H9 (cell line): ENCODE results near the gene CTNNBL1. TPM values are rescaled to one million over a fixed set of nuclear protein-coding genes. Genes with fewer than 3 reads are reported as not detected.

ENCODE experiments used
- DNase-seq: peaks from one replicate; pipeline ENCODE4 v3.0.0-alpha.2; 2017
- H2AFZ ChIP-seq: one replicate; pipeline ENCODE4 v1.6.1; 2013; ENCODE audit warnings: mild to moderate bottlenecking, low read length, control low read depth, moderate library complexity
- H2AK5ac ChIP-seq: 2 replicates; pipeline ENCODE4 v1.6.1; 2013; ENCODE audit warnings: low read length, control low read depth, mixed read lengths; ENCODE audit not compliant: insufficient read length
- H2BK120ac ChIP-seq: one replicate; pipeline ENCODE4 v1.6.1; 2013; ENCODE audit warnings: low read depth, mild to moderate bottlenecking, low read length, control low read depth, inconsistent platforms; ENCODE audit not compliant: poor library complexity, severe bottlenecking
- H2BK12ac ChIP-seq: 2 replicates; pipeline ENCODE4 v1.6.1; 2013; ENCODE audit warnings: low read length, control low read depth, mixed read lengths, low read depth; ENCODE audit not compliant: insufficient read length
- H2BK15ac ChIP-seq: 2 replicates; pipeline ENCODE4 v1.6.1; 2013; ENCODE audit warnings: low read depth, low read length, control low read depth
- H2BK20ac ChIP-seq: one replicate; pipeline ENCODE4 v1.6.1; 2013; ENCODE audit warnings: low read depth, mild to moderate bottlenecking, low read length, control low read depth, inconsistent platforms; ENCODE audit not compliant: poor library complexity, severe bottlenecking
- H2BK5ac ChIP-seq: 2 replicates; pipeline ENCODE4 v1.6.1; 2013; ENCODE audit warnings: low read length, control low read depth, mixed read lengths; ENCODE audit not compliant: insufficient read length
- H3K14ac ChIP-seq: 2 replicates; pipeline ENCODE4 v1.6.1; 2013; ENCODE audit warnings: low read length, control low read depth; ENCODE audit not compliant: insufficient read depth
- H3K18ac ChIP-seq: 2 replicates; pipeline ENCODE4 v1.6.1; 2013; ENCODE audit warnings: low read depth, mild to moderate bottlenecking, mixed read lengths, low read length, control low read depth; ENCODE audit not compliant: insufficient read length
- H3K23ac ChIP-seq: 2 replicates; pipeline ENCODE4 v1.6.1; 2013; ENCODE audit warnings: low read length, control low read depth, mixed read lengths, low read depth; ENCODE audit not compliant: insufficient read length
- H3K23me2 ChIP-seq: 2 replicates; pipeline ENCODE4 v1.6.1; 2013; ENCODE audit warnings: low read depth, mild to moderate bottlenecking, mixed read lengths, low read length, control low read depth; ENCODE audit not compliant: insufficient read length, poor library complexity, severe bottlenecking
- H3K27ac ChIP-seq: 2 replicates; pipeline ENCODE4 v1.5.1; 2013; ENCODE audit warnings: low read length, control low read depth, mixed read lengths, low read depth; ENCODE audit not compliant: insufficient read length
- H3K27me3 ChIP-seq: 2 replicates; pipeline ENCODE4 v1.6.1; 2013; ENCODE audit warnings: low read length, control low read depth, inconsistent platforms; ENCODE audit not compliant: insufficient read depth
- H3K4ac ChIP-seq: 2 replicates; pipeline ENCODE4 v1.6.1; 2013; ENCODE audit warnings: low read depth, mild to moderate bottlenecking, control low read depth, inconsistent platforms, low read length, moderate library complexity
- H3K4me1 ChIP-seq: 2 replicates; pipeline ENCODE4 v1.6.1; 2013; ENCODE audit warnings: low read length, control low read depth, inconsistent platforms; ENCODE audit not compliant: insufficient read depth
- H3K4me2 ChIP-seq: 2 replicates; pipeline ENCODE4 v1.6.1; 2013; ENCODE audit warnings: low read length, control low read depth, mixed read lengths; ENCODE audit not compliant: insufficient read length, insufficient read depth
- H3K56ac ChIP-seq: 2 replicates; pipeline ENCODE4 v1.6.1; 2013; ENCODE audit warnings: low read depth, mild to moderate bottlenecking, mixed read lengths, low read length, control low read depth; ENCODE audit not compliant: insufficient read length
- H3K79me1 ChIP-seq: 2 replicates; pipeline ENCODE4 v1.6.1; 2013; ENCODE audit warnings: low read depth, mild to moderate bottlenecking, moderate library complexity, low read length, control low read depth, inconsistent platforms; ENCODE audit not compliant: insufficient read depth, poor library complexity, severe bottlenecking
- H3K79me2 ChIP-seq: 2 replicates; pipeline ENCODE4 v1.6.1; 2013; ENCODE audit warnings: low read length, control low read depth, inconsistent platforms; ENCODE audit not compliant: insufficient read depth
- H3K9ac ChIP-seq: 2 replicates; pipeline ENCODE4 v1.6.1; 2013; ENCODE audit warnings: low read length, control low read depth, mixed read lengths; ENCODE audit not compliant: insufficient read length; ENCODE audit errors: extremely low read depth
- H3K9me3 ChIP-seq: one replicate; pipeline ENCODE4 v1.6.1; 2013; ENCODE audit warnings: low read depth, low read length, inconsistent platforms; ENCODE audit not compliant: control insufficient read depth
- H3T11ph ChIP-seq: one replicate; pipeline ENCODE4 v1.6.1; 2013; ENCODE audit warnings: mild to moderate bottlenecking, low read length, control low read depth, inconsistent platforms
- H4K20me1 ChIP-seq: one replicate; pipeline ENCODE4 v1.6.1; 2013; ENCODE audit not compliant: control insufficient read depth, insufficient read length, insufficient read depth
- H4K5ac ChIP-seq: 2 replicates; pipeline ENCODE4 v1.6.1; 2013; ENCODE audit warnings: low read depth, mild to moderate bottlenecking, mixed read lengths, low read length, control low read depth; ENCODE audit not compliant: insufficient read length
- H4K8ac ChIP-seq: replicated peaks from 2 replicates; pipeline ENCODE4 v1.6.1; 2013; ENCODE audit warnings: low read length, control low read depth, mixed read lengths, low read depth; ENCODE audit not compliant: insufficient read length
- H4K91ac ChIP-seq: 2 replicates; pipeline ENCODE4 v1.6.1; 2013; ENCODE audit warnings: low read depth, mild to moderate bottlenecking, moderate library complexity, mixed read lengths, low read length, control low read depth; ENCODE audit not compliant: insufficient read length
- H3K27ac Mint-ChIP-seq, 3 experiments: 2 replicates in 2 of 3; 3 replicates in 1 of 3; pipeline ENCODE4 v1.8.0; 2020 to 2021; ENCODE audit warnings: mixed read lengths in 3 of 3, mild to moderate bottlenecking in 1 of 3, moderate library complexity in 1 of 3
- H3K27me3 Mint-ChIP-seq: 2 replicates; pipeline ENCODE4 v1.8.0; 2021; ENCODE audit warnings: low read depth, mild to moderate bottlenecking, moderate library complexity, mixed read lengths
- H3K36me3 Mint-ChIP-seq, 3 experiments: 2 replicates in 2 of 3; 3 replicates in 1 of 3; pipeline ENCODE4 v1.8.0; 2020 to 2021; ENCODE audit warnings: low read depth in 3 of 3, mixed read lengths in 3 of 3; ENCODE audit not compliant: insufficient read depth in 1 of 3
- H3K4me1 Mint-ChIP-seq, 2 experiments: 2 replicates each; pipeline ENCODE4 v1.8.0; 2020; ENCODE audit warnings: mixed read lengths in 2 of 2
- H3K4me3 Mint-ChIP-seq, 2 experiments: 2 replicates in 1 of 2; 3 replicates in 1 of 2; pipeline ENCODE4 v1.8.0; 2020 to 2021; ENCODE audit warnings: mild to moderate bottlenecking in 2 of 2, mixed read lengths in 2 of 2, moderate library complexity in 1 of 2
- H3K9me3 Mint-ChIP-seq, 2 experiments: 2 replicates in 1 of 2; 3 replicates in 1 of 2; pipeline ENCODE4 v1.8.0; 2020; ENCODE audit warnings: mild to moderate bottlenecking in 2 of 2, mixed read lengths in 2 of 2, moderate library complexity in 1 of 2
- WGBS: extraction: QIAGEN DNeasy Blood & Tissue Kit; methylation state at CpG from one replicate; pipeline ENCODE4 v1.1.7; 2013; ENCODE audit warnings: missing lambda C conversion rate, low lambda C conversion rate, mixed read lengths; ENCODE audit not compliant: insufficient read length; ENCODE audit errors: extremely low coverage; 5-methylcytosine and 5-hydroxymethylcytosine counted together
- total RNA-seq: library from RNA; stranded (reverse); gene quantifications from 2 replicates; pipeline ENCODE4 v1.2.1, GENCODE V29; 2021
- TF ChIP-seq, protein P1 (sequence below): fragments of 200-600 bp; sonication (generic); conservative IDR thresholded peaks from 3 replicates; pipeline ENCODE4 v1.8.0; 2021; ENCODE audit warnings: antibody characterized with exemption, mild to moderate bottlenecking

CTNNBL1 gene
- total RNA-seq, 1 experiment from 2014 or later = 67.2 TPM

DNA sequence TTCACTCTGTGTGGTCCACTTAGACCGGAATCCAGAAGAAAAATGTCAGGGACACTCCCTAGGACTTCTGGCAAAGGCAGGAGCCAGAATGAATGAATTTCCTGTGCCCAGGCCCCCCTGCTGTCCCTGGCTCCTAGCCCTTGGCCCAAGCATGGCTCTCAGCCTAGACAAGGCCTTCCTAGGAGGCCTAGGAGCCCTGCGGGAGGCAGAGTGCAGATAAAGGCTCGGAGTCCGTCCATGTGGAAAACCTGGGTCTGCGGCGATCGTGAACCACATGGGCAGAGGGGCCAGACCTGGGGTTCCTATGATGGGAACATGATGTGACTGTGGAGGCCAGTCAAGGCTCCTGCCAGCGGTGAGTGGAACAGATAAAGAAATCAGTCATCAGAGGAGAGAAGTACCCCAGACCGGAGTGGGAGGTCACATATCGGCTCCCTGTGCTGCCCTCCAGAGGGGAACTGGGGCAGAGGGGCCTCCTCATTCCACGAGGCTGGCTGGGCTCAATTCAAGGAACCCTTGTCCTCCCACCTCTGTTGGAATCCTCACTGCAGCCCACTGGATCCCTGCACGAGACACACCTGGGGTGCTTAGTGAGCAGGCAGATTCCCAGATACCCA lies 203.2 kb downstream of the CTNNBL1 start:
- Histone ChIP-seq H3K79me1 (no peaks in the 10 kb centered on the region), H3K4ac (no peak overlapping the region), H4K20me1 (no peaks in the 10 kb centered on the region), H3K4me1 (no peaks in the 10 kb centered on the region), H3K14ac (no peak overlapping the region), H4K91ac (no peak overlapping the region), H3T11ph (no peak overlapping the region), H3K27ac (no peak overlapping the region), H3K23me2 (no peaks in the 10 kb centered on the region), H3K18ac (no peak overlapping the region), H2AFZ (no peak overlapping the region), H3K27me3 (no peaks in the 10 kb centered on the region), H3K9me3 (no peaks in the 10 kb centered on the region), H3K56ac (no peak overlapping the region), H2BK15ac (no peak overlapping the region), H2BK120ac (no peak overlapping the region), H2AK5ac (no peak overlapping the region), H2BK5ac (no peak overlapping the region), H2BK20ac (no peak overlapping the region), H4K5ac (no peak overlapping the region), H4K8ac (no peak overlapping the region), H3K79me2 (no peaks in the 10 kb centered on the region), H3K4me2 (no peak overlapping the region), H3K23ac (no peak overlapping the region), H2BK12ac (no peak overlapping the region), H3K9ac (no peak overlapping the region)
- H3K36me3 Mint-ChIP-seq = no peaks in the 10 kb centered on the region
- peak overlapping the region in 2 of 3 experiments; percentile 71 to 84; a peak in 3 of 7 replicates for H3K27ac Mint-ChIP-seq
- TF ChIP-seq, protein P1, sequence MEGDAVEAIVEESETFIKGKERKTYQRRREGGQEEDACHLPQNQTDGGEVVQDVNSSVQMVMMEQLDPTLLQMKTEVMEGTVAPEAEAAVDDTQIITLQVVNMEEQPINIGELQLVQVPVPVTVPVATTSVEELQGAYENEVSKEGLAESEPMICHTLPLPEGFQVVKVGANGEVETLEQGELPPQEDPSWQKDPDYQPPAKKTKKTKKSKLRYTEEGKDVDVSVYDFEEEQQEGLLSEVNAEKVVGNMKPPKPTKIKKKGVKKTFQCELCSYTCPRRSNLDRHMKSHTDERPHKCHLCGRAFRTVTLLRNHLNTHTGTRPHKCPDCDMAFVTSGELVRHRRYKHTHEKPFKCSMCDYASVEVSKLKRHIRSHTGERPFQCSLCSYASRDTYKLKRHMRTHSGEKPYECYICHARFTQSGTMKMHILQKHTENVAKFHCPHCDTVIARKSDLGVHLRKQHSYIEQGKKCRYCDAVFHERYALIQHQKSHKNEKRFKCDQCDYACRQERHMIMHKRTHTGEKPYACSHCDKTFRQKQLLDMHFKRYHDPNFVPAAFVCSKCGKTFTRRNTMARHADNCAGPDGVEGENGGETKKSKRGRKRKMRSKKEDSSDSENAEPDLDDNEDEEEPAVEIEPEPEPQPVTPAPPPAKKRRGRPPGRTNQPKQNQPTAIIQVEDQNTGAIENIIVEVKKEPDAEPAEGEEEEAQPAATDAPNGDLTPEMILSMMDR = peak; percentile 71
- H3K27me3 Mint-ChIP-seq = peaks cover 15% of the 10 kb centered on the region
- H3K4me3 Mint-ChIP-seq = no peak overlapping the region
- H3K9me3 Mint-ChIP-seq = peaks cover 0 to under 1% of the 10 kb centered on the region in 2 experiments; a peak in 1 of 5 replicates
- peak; percentile 57 for DNase-seq
- no CpG with 5 or more reads among the region's 12 CpGs for WGBS
- peaks cover 10 to 13% of the 10 kb centered on the region in 2 experiments for H3K4me1 Mint-ChIP-seq
